Skeletal muscle tissue (tissue), 4 donors: ENCODE results near the gene KCNF1. TPM values are rescaled to one million over a fixed set of nuclear protein-coding genes. Genes with fewer than 3 reads are reported as not detected.
A peak's percentile ranks its signal among the peaks of the same experiment; 100 is the strongest.

Experiments
- H3K27ac ChIP-seq: one replicate; pipeline ENCODE4 v1.7.0; 2013; ENCODE audit warnings: mild to moderate bottlenecking, low read depth, low read length, inconsistent platforms
- H3K27me3 ChIP-seq, 3 donors: one replicate each; pipeline ENCODE4 v1.7.0; 2013; ENCODE audit warnings: low read length in 3 of 3; ENCODE audit not compliant: control insufficient read depth in 3 of 3, insufficient read depth in 3 of 3
- H3K36me3 ChIP-seq, 3 donors: one replicate each; pipeline ENCODE4 v1.7.0; 2013; ENCODE audit warnings: low read length in 3 of 3; ENCODE audit not compliant: control insufficient read depth in 3 of 3, insufficient read depth in 3 of 3
- H3K4me1 ChIP-seq, 3 donors: one replicate each; pipeline ENCODE4 v1.7.0; 2013; ENCODE audit warnings: low read length in 3 of 3, mild to moderate bottlenecking in 3 of 3; ENCODE audit not compliant: control insufficient read depth in 3 of 3, insufficient read depth in 3 of 3
- H3K4me3 ChIP-seq, 3 donors: one replicate each; pipeline ENCODE4 v1.7.0; 2013; ENCODE audit warnings: low read length in 3 of 3
- H3K9ac ChIP-seq, 3 donors: one replicate each; pipeline ENCODE4 v1.7.0; 2013; ENCODE audit warnings: low read length in 3 of 3, mild to moderate bottlenecking in 3 of 3, moderate library complexity in 2 of 3, low read depth in 1 of 3
- H3K9me3 ChIP-seq, 3 donors: one replicate each; pipeline ENCODE4 v1.7.0; 2013; ENCODE audit warnings: low read length in 3 of 3; ENCODE audit not compliant: control insufficient read depth in 3 of 3
- total RNA-seq: library from RNA; depleted of rRNA; stranded (reverse); fragments of >200 nt; gene quantifications from one replicate; pipeline ENCODE4 v1.2.3, GENCODE V29; 2014
- donor health status: Osteomylitis.

Gene KCNF1
- total RNA-seq, 1 donor from 2014 or later = 1.6 TPM

DNA sequence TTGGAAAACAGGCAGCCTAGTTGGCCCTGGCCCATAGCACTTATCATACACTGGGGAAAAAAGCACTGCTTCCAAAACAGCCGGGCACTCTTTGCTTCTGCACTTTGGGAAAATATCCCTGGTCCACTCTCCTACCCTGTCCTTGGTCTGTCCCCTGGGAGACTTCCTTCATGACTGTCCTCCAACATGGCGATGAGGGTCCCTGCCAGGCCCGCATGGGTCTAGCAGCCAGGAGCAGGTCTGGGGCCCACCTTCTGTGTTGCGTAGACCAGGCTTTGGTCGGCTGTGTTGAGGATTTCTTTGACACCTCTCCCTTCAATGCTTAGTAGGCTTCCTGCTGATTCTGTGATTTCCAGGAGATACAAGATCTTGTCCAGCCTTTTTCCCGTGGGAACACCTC, 12.2 kb downstream of the KCNF1 start:
- Histone ChIP-seq H3K27me3 (peaks cover 0 to 21% (median 20%) of the 10 kb centered on the region in 3 donors), H3K4me3 (no peak overlapping the region), H3K9me3 (no peaks in the 10 kb centered on the region), H3K27ac (no peak overlapping the region), H3K36me3 (no peaks in the 10 kb centered on the region), H3K4me1 (peaks cover 0 to 4% (median 0%) of the 10 kb centered on the region in 3 donors), H3K9ac (no peak overlapping the region)

DNA sequence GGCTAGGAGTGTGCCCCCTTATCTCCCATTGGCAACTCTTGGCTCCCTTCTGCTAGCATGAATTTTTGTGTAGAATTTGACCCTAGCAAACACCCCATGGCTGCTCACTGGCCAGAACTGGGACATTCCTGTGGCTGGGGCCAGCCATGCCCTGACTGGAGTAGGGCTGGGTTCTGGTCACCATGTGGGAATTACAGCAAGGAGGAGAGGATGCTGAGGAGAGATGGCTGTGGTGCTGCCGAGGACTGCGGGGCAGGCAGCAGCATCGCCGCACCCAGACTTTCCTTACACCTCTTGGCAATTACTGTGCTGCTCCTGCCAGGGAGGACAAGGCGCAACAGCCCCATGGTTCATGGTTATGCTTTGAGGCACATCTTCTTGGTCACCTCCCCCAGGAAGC, 12.7 kb downstream of the KCNF1 start:
- H3K36me3 ChIP-seq = no peaks in the 10 kb centered on the region
- H3K27me3 ChIP-seq = peaks cover 0 to 17% (median 17%) of the 10 kb centered on the region in 3 donors
- H3K4me3 ChIP-seq = no peak overlapping the region
- H3K9ac ChIP-seq = no peak overlapping the region
- no peaks in the 10 kb centered on the region for H3K9me3 ChIP-seq
- H3K27ac ChIP-seq = no peak overlapping the region
- no peaks in the 10 kb centered on the region for H3K4me1 ChIP-seq

DNA sequence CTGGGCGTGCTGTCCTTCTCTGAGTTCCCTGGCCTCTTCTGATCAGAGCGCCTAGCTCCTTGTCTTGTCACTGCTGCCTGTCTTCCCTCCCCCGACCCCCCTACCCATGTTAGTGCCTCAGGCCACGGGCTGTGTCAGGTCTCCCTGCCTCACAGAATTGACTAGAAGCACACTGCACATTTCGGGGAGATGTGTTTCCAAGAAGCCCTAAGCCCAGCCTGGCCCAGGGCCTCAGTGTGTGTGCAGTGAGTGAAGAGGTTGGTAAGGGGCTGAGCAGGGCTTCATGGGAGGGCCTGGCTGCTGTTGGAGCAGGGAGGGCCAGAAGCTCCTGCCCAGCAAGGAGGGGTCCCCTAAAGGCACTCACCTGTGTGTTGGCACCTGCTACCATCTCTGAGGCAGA, 13.1 kb downstream of the KCNF1 start:
- Histone ChIP-seq H3K4me1 (no peaks in the 10 kb centered on the region), H3K9me3 (no peaks in the 10 kb centered on the region), H3K27me3 (peaks cover 0 to 16% (median 15%) of the 10 kb centered on the region in 3 donors), H3K27ac (no peak overlapping the region), H3K4me3 (no peak overlapping the region), H3K36me3 (no peaks in the 10 kb centered on the region), H3K9ac (no peak overlapping the region)

DNA sequence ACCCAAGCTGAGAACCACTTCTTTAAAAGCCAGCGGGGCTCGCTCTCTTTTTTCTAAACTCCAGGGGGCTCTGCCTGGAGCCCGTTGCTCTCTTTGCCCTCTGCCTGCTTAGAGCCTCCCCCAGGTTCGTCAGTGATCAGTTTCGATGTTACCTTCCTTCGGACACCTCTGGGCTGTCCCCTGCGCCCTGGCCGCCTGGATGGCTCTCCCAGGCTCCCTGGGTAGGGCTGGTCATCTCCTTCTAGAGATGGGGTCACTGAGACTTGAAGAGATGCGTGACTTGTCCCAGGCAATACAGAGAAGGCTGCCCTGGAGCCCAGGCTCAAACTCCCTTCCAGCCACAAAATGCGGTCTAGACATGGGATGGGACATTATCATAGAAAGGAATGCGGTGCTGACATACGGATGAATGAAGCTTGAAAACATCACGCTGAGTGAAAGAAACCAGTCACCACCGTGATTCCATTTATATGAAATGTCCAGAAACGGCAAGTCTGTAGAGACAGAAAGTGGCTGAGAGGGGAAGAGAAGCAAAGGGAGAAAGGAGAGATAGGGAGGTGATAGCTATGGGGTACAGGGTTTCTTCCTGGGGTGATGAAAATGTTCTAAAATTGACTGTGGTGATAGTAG, 14.6 kb downstream of the KCNF1 start:
- Histone ChIP-seq H3K27ac (no peak overlapping the region), H3K4me1 (no peaks in the 10 kb centered on the region), H3K9me3 (no peaks in the 10 kb centered on the region), H3K36me3 (no peaks in the 10 kb centered on the region), H3K9ac (no peak overlapping the region), H3K4me3 (no peak overlapping the region), H3K27me3 (peaks cover 0 to 14% (median 11%) of the 10 kb centered on the region in 3 donors)

DNA sequence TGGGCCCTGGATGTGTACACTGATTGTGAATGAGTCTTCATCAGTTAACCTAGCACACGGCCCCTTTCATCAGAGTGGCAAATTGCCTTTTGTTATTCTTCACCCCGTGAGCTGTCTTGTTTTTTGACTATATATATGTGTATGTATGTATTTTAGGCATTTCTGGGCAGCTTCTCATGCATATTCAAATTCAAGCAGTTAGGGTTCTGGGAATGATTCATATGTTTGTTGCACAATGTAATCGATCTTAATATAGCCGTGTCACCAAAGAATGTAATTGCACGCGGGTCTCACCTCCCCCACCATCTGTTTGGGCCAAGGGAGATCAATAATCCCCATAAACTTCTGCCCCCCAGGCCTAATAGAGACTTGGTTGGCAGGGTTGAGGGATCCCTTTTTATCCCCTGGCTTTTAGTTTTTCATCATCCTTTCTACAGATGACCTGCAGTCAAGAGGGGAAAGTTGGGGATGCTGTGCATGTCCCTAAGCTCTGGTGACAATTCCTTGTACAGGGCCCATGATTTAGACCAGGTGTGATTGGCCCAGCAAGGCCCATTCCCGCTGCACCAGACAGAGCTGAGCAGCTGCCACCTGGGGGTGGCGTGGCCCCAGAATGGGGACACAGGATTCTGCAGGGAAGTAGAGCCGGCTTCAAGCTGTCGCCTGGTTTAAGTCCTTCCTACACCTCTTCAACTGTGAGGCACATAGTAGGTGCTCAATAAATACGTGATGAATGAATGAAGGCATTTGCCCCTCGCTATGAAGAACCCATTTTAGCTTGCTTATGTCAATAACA, 19.2 kb downstream of the KCNF1 start:
- H3K27ac ChIP-seq = no peak overlapping the region
- H3K9ac ChIP-seq = no peak overlapping the region
- H3K27me3 ChIP-seq = peaks cover 0 to 12% (median 3%) of the 10 kb centered on the region in 3 donors
- H3K36me3 ChIP-seq = no peaks in the 10 kb centered on the region
- H3K4me3 ChIP-seq = no peak overlapping the region
- H3K4me1 ChIP-seq = peaks cover 11 to 18% (median 17%) of the 10 kb centered on the region in 3 donors
- no peaks in the 10 kb centered on the region for H3K9me3 ChIP-seq

DNA sequence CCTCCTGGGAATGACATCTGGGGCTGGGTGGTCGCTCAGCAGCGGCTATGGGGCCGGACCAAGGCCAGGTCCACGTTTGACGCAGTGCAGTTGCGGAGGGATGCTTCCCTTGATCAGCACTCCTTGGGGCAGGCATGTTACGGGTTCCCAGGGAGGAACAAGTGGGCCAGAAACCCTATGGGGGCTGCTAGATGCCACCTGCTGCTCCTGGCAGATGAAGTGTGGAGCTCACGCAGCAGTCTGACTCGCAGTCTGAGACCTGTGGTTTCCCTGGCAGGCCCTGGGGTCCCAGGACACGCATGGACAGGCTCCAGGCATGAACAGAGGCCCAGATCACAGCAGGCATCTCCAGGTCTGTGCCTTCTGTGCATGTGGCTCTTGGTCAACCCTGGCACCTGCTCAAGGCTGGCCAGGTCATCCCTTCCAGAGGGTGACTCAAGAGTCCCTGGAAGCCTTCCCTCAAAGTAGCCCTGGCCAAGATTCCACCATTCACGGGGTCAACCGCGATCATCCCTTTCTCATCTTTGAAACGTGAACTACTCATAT, 20.0 kb downstream of the KCNF1 start:
- Histone ChIP-seq H3K27me3 (peaks cover 0 to 12% (median 3%) of the 10 kb centered on the region in 3 donors), H3K4me3 (no peak overlapping the region), H3K27ac (peak overlapping the region; percentile 64), H3K36me3 (no peaks in the 10 kb centered on the region), H3K4me1 (peaks cover 11 to 18% (median 17%) of the 10 kb centered on the region in 3 donors), H3K9ac (no peak overlapping the region), H3K9me3 (no peaks in the 10 kb centered on the region)

DNA sequence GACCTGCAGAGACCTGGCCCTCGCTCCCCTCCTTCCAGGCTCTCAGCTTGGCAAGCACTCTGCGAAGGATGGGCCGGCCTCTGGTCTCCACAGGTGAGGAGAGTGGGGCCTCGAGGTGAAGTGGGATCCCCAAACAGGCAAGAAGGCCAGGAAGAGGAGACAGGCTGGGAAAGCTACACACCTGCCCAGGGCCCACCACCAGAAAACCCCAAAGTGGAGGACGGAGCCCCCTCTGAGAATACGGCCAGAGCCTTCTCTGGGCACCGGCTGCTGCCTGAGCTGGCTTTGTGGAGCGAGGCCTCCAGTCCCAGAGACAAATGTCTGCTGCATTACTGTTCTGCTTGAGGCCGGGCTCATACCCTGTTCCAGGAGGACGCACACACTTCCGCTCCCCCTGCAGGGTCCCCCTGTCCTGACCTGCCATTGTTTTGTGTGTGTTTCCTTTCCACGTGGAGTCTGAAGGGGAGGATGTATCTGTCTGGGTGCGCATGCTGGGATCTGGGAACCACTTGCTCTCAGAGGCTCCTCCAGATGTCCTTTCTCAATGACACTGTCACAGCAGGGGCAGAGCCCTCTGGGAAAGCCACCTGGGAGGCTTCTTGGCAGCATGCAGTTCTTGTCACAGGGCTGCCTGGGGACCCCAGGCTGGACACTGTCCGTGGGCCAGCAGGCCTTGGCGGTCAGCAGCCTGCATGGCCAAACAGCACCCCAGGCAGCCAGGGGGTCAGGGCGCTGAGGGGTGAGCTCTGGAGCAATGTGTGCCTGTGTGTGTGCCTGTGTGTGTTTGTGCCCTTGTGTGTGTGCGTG, 20.8 kb downstream of the KCNF1 start:
- H3K9me3 ChIP-seq = no peaks in the 10 kb centered on the region
- no peak overlapping the region for H3K4me3 ChIP-seq
- H3K4me1 ChIP-seq = peaks cover 11 to 18% (median 17%) of the 10 kb centered on the region in 3 donors
- H3K27ac ChIP-seq = peak overlapping the region; percentile 64
- no peaks in the 10 kb centered on the region for H3K36me3 ChIP-seq
- peaks cover 0 to 12% (median 3%) of the 10 kb centered on the region in 3 donors for H3K27me3 ChIP-seq
- H3K9ac ChIP-seq = no peak overlapping the region

DNA sequence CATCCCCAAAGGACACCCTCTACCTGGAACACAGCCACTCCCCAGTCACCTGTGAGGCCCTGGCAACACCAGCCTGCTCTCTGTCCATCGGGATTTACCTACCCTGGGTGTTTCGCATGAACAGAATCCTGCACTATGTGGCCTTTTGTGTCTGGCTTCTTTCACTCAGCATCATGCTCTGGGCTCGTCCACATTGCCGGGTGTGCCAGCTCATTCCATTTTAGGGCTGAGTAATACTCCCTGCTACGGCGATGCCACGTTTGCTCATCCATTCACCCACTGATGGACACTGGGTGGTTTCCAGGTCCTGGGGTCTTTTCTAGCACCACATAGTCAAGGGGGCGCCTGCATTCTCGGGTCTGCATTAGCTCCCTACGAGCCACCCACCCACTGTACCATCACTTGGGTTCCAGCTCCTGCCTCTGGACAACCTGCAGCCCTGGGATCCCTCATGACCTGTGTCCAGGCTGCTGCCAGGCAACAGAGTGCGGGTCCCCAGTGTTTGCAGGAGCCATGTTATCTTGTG, 22.0 kb downstream of the KCNF1 start:
- Histone ChIP-seq H3K9me3 (no peaks in the 10 kb centered on the region), H3K4me1 (peaks cover 11 to 18% (median 17%) of the 10 kb centered on the region in 3 donors), H3K27me3 (peaks cover 0 to 12% (median 3%) of the 10 kb centered on the region in 3 donors), H3K9ac (no peak overlapping the region), H3K36me3 (no peaks in the 10 kb centered on the region), H3K27ac (no peak overlapping the region), H3K4me3 (no peak overlapping the region)

DNA sequence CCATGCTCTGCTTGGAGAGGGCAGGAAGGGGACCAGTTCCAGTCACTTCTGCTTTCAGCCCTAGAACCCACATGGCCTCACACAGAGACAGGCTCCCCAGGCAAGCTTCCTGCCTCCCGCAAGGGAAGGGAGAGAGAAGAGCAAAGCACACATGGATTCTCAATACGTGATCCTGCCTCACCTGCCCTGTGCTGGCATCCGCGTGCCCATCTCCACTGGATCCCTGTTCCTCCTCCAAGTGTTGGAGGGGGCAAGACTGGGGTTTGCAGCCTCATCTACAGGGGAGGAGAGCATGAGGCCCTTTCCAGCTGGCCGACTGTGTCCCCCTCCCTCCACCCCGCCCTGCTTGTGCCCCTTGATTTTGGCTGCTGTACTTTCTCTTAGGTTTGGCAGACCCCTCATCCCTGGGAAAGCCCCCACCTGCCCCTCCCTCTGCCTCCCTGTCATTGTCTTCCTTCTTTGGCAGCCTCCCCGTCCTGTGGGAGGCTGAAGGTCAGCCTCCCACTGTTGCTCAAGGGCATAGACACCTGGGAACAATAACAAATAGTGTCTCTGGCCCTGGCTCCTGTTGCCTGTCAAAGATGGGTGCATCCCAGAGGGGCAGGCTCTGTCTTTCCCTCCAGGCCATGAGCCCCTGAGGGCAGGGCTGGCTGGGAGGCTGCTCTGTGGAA, 22.7 kb downstream of the KCNF1 start:
- H3K9ac ChIP-seq = no peak overlapping the region
- H3K27ac ChIP-seq = no peak overlapping the region
- H3K9me3 ChIP-seq = no peaks in the 10 kb centered on the region
- H3K36me3 ChIP-seq = no peaks in the 10 kb centered on the region
- no peak overlapping the region for H3K4me3 ChIP-seq
- H3K27me3 ChIP-seq = peaks cover 0 to 12% (median 3%) of the 10 kb centered on the region in 3 donors
- H3K4me1 ChIP-seq = peaks cover 11 to 18% (median 17%) of the 10 kb centered on the region in 3 donors
